Measurements from ENCODE around the gene ZNF106.

ZNF106 gene

DNA sequence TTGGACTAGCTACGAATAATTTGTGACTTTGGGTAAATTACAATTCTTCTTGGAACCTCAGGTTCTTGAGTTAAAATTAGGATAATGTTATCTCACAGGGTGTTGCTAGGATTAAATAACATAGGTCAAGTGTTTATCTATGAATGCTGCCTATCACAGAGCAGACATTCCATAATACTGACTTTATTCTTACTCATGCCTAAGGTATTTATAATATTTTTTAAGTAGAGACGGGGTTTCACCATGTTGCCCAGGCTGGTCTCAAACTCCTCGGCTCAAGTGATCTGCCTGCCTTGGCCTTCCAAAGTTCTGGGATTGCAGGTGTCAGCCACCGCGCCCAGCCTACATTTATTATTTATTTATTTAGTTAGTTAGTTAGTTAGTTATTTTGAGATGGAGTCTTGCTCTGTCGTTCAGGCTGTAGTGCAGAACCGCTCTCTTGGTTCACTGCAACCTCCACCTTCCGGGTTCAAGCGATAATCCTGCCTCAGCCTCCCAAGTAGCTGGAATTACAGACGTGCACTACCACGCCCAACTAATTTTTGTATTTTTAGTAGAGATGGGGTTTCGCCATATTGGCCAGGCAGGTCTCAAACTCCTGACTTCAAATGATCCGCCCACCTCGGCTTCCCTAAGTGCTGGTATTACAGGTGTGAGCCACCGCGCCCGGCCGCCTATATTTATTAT is 741 bp upstream of the ZNF106 start:
- Mint-ChIP-seq H3K4me1 (peaks cover 39% of the 10 kb centered on the region), H3K9me3 (no peaks in the 10 kb centered on the region), H3K36me3 (ENCODE audit: low read depth) (peaks cover 5% of the 10 kb centered on the region), H3K27ac (peak overlapping the region; percentile 99 to 100 (median 100)), H3K4me3 (peak overlapping the region; percentile 86 to 98 (median 96)), H3K27me3 (ENCODE audit: low read depth) (no peaks in the 10 kb centered on the region)
- TF ChIP-seq, protein P1, sequence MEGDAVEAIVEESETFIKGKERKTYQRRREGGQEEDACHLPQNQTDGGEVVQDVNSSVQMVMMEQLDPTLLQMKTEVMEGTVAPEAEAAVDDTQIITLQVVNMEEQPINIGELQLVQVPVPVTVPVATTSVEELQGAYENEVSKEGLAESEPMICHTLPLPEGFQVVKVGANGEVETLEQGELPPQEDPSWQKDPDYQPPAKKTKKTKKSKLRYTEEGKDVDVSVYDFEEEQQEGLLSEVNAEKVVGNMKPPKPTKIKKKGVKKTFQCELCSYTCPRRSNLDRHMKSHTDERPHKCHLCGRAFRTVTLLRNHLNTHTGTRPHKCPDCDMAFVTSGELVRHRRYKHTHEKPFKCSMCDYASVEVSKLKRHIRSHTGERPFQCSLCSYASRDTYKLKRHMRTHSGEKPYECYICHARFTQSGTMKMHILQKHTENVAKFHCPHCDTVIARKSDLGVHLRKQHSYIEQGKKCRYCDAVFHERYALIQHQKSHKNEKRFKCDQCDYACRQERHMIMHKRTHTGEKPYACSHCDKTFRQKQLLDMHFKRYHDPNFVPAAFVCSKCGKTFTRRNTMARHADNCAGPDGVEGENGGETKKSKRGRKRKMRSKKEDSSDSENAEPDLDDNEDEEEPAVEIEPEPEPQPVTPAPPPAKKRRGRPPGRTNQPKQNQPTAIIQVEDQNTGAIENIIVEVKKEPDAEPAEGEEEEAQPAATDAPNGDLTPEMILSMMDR (IDR thresholded peaks at IDR 0.05; ENCODE audit: unreplicated experiment in 3 of 3) = no peak

DNA sequence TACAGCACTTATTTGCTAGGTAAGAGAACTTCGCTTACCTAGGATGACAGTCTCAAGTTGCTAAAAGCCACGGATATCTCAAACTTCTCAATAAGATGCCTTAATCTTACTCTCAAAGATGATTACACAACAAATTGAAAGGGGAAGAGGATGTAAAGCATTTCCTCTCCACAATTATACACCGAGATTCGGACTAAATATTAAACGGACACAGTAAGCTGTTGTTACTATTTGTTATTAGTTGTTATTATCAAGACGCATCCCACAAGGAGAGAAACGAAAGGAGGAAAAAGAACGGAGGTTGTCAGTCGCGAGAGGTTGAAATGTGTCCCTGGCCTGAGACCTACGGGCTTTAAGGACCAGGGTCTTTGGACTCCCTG is 660 bp downstream of the ZNF106 start:
- Mint-ChIP-seq H3K27ac (peak overlapping the region; percentile 99 to 100 (median 100)), H3K4me1 (peaks cover 25% of the 10 kb centered on the region), H3K36me3 (ENCODE audit: low read depth) (peaks cover 7% of the 10 kb centered on the region), H3K4me3 (peak overlapping the region; percentile 86 to 98 (median 96)), H3K27me3 (ENCODE audit: low read depth) (no peaks in the 10 kb centered on the region), H3K9me3 (no peaks in the 10 kb centered on the region)
- TF ChIP-seq, protein P1 (IDR thresholded peaks at IDR 0.05; ENCODE audit: unreplicated experiment in 3 of 3) = no peak

DNA sequence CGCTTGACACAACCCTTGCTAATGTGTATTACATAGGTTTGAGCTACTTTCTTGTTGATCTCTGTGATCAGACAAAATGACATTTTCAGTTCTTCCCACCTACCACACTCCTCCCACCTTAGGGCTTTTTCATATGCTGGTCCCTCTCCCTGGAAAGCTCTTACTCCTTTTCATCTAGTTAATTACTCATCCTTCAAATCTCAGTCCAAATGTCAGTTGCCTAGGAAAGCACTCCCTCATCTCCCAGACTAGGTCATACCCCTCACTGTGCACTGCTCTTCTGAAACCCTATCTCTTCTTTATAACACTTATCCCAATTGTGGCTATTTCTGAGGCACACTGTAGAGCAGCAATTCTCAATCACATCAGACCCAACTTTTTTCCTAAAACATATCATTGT is 7.3 kb downstream of the ZNF106 start:
- Mint-ChIP-seq H3K9me3 (peaks cover 15% of the 10 kb centered on the region), H3K4me3 (no peak overlapping the region), H3K27me3 (ENCODE audit: low read depth) (no peaks in the 10 kb centered on the region), H3K27ac (peak overlapping the region in 1 of 3 experiments; percentile 2), H3K36me3 (ENCODE audit: low read depth) (peaks cover 27% of the 10 kb centered on the region), H3K4me1 (peaks cover 6% of the 10 kb centered on the region)
- TF ChIP-seq, protein P1 (IDR thresholded peaks at IDR 0.05; ENCODE audit: unreplicated experiment in 3 of 3) = no peak

DNA sequence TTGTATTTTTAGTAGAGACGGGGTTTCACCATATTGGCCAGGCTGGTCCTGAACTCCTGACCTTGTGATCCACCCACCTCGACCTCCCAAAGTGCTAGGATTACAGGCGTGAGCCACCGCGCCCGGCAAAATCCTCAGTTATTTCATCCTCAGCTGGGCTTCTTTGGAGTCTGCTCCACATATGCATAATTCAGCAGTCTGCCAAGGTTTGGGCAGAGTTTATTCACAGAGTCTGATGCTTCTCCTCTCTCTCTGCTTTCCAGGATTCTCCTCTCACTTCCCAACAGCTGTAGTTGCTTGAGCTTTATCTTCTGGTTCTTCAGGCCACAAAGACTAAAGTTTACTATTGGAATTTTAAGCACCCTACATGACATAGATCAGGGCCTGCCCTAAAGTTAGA is 8.2 kb downstream of the ZNF106 start:
- H3K27ac Mint-ChIP-seq = no peak overlapping the region
- H3K27me3 Mint-ChIP-seq (ENCODE audit: low read depth) = no peaks in the 10 kb centered on the region
- peaks cover 26% of the 10 kb centered on the region for H3K36me3 Mint-ChIP-seq (ENCODE audit: low read depth)
- TF ChIP-seq, protein P1 (IDR thresholded peaks at IDR 0.05; ENCODE audit: unreplicated experiment in 3 of 3) = no peak
- no peak overlapping the region for H3K4me3 Mint-ChIP-seq
- no peaks in the 10 kb centered on the region for H3K4me1 Mint-ChIP-seq
- peaks cover 15% of the 10 kb centered on the region for H3K9me3 Mint-ChIP-seq

DNA sequence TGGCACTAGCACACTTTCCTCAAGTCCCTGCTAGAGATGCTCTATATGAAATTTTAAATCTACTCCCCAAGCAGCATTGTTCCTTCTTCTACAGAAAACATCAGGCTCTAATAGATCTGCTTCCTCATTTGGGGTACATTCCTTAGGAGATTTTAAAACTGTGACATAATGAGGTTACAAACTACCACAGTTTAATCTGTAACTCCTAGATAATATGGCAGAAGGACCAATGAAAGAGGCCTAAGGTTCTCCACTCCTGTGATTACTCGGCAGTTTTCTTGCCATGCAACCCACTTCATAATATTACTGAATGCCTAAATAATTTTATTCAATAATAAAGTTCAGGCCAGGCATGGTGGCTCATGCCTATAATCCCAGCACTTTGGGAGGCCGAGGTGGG is 16.1 kb downstream of the ZNF106 start:
- TF ChIP-seq, protein P1 (IDR thresholded peaks at IDR 0.05; ENCODE audit: unreplicated experiment in 3 of 3) = no peak
- no peak overlapping the region for H3K4me3 Mint-ChIP-seq
- no peaks in the 10 kb centered on the region for H3K27me3 Mint-ChIP-seq (ENCODE audit: low read depth)
- no peaks in the 10 kb centered on the region for H3K9me3 Mint-ChIP-seq
- H3K36me3 Mint-ChIP-seq (ENCODE audit: low read depth) = peaks cover 5% of the 10 kb centered on the region
- H3K27ac Mint-ChIP-seq = no peak overlapping the region
- H3K4me1 Mint-ChIP-seq = no peaks in the 10 kb centered on the region

DNA sequence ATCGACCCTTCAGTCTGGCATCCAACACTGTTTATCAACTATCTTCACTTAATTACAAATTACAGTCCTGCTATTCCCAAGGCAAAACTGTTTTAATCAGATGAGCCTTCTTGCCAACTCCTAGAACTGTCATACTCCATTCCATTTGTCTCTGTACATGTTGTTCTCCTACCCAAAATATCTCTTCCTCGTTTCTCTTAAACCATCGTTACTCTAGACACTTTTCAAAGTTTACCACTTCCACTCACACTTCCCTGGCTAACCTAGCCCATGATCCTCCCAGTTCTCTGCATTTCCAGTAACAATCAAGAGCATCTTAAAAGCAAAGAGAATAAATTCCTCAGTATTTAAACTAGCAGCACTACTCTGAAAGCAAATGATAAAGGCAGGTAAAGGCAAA is 19.9 kb downstream of the ZNF106 start:
- Mint-ChIP-seq H3K4me3 (no peak overlapping the region), H3K27me3 (ENCODE audit: low read depth) (no peaks in the 10 kb centered on the region)

More for the DNA sequence above, 19.9 kb downstream of the ZNF106 start:
- Mint-ChIP-seq H3K36me3 (ENCODE audit: low read depth) (peaks cover 11% of the 10 kb centered on the region), H3K4me1 (no peaks in the 10 kb centered on the region), H3K27ac (no peak overlapping the region), H3K9me3 (no peaks in the 10 kb centered on the region)
- TF ChIP-seq, protein P1 (IDR thresholded peaks at IDR 0.05; ENCODE audit: unreplicated experiment in 3 of 3) = no peak
